ENCODE measurements around the gene PDE4D. TPM values are rescaled to one million over a fixed set of nuclear protein-coding genes. Genes with fewer than 3 reads are reported as not detected.

Gene PDE4D
- total RNA-seq, 2 experiments from 2014 or later, result 75.5 to 80.7 TPM

DNA sequence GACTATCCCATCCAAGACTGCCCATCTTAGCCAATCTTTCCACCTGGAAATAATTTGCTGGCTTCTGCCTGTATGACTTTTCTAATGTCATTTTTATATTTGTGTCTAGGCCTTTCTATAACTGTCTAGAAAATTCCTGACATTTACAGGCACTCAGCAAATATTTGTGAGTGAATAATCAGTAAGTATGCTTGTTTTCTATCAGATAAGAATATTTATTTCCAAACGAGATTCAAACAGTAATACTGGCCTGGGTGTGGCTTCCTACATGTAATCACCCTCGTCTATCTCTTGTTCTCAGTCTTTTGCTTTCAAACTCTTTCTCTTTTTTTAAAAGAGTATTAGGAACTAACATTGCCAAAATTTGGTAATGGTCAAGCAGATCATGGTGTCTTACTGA is 844.4 kb downstream of the PDE4D start:
- Mint-ChIP-seq H3K4me1 (ENCODE audit: low read depth) (no peaks in the 10 kb centered on the region), H3K9me3 (no peaks in the 10 kb centered on the region), H3K27ac (no peak overlapping the region), H3K36me3 (ENCODE audit: low read depth) (no peaks in the 10 kb centered on the region), H3K27me3 (no peaks in the 10 kb centered on the region), H3K4me3 (no peak overlapping the region)
- ChIA-PET CTCF (interaction anchor here (1.2 kb wide), 1 partner anchor 9 kb away, joined by 4 read pairs; no protein-coding TSS in a partner anchor), POLR2A (no interaction called here)
- intact Hi-C loops (cut with micrococcal nuclease), result no loop called here
- ATAC-seq (no peak), DNase-seq (no peak)
- TF ChIP-seq, protein P1, sequence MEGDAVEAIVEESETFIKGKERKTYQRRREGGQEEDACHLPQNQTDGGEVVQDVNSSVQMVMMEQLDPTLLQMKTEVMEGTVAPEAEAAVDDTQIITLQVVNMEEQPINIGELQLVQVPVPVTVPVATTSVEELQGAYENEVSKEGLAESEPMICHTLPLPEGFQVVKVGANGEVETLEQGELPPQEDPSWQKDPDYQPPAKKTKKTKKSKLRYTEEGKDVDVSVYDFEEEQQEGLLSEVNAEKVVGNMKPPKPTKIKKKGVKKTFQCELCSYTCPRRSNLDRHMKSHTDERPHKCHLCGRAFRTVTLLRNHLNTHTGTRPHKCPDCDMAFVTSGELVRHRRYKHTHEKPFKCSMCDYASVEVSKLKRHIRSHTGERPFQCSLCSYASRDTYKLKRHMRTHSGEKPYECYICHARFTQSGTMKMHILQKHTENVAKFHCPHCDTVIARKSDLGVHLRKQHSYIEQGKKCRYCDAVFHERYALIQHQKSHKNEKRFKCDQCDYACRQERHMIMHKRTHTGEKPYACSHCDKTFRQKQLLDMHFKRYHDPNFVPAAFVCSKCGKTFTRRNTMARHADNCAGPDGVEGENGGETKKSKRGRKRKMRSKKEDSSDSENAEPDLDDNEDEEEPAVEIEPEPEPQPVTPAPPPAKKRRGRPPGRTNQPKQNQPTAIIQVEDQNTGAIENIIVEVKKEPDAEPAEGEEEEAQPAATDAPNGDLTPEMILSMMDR (IDR thresholded peaks at IDR 0.05), result no peak

DNA sequence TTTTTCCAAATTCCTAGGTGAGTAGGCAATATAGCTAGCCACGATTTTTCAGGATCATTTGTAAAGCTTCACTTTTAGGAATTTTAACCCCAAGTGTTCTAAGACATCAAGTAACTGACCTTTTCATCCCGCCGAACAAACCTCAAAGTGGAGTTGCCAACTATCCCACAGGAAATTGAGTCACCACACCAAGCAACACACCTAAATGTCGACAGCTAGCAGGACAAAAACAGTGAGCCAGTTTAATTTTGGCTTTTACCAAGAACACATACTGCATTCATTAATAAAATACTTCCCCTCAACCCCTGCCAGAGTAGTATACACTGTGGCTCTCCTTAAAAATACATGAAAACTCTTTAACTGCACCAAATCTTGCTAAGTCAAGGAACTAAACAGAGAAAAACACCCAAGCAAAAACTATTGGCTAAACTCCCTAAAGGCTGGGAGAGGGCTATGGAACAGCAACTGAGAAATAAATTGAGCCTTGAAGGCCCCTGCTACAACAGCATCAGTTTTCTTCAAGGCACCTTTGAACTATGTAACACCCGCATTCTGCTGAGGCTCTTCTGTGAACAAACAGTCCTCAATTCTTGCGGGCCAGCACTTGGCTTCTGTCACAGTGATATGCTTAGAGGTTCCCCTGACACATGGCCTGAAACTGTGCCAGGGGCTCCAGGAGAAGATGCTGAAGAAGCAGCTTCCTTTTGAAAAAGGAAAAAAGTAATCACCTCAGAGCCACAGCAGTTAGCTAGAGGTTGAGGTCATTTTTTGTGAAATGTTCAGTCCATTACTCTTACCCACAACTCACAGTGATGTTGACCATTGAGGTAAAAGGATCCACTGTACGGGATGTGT is 851.1 kb downstream of the PDE4D start:
- Mint-ChIP-seq H3K36me3 (ENCODE audit: low read depth) (peaks cover 14% of the 10 kb centered on the region), H3K4me1 (ENCODE audit: low read depth) (peaks cover 26% of the 10 kb centered on the region), H3K27me3 (no peaks in the 10 kb centered on the region), H3K4me3 (peak overlapping the region; percentile 34), H3K27ac (peak overlapping the region; percentile 85), H3K9me3 (no peaks in the 10 kb centered on the region)
- POLR2A ChIA-PET, result interaction anchor here (1.8 to 3.3 kb wide), 2 partner anchors 82 to 85 kb away, joined by 4 to 18 read pairs; no protein-coding TSS in a partner anchor
- TF ChIP-seq, protein P1 (IDR thresholded peaks at IDR 0.05), result no peak
- DNase-seq, result peak; percentile 58
- intact Hi-C loops (cut with micrococcal nuclease), result no loop called here
- CTCF ChIA-PET, result interaction anchor here (1.0 to 2.7 kb wide), 5 partner anchors 13 to 131 kb away, joined by 3 to 16 read pairs (median 12); no protein-coding TSS in a partner anchor
- ATAC-seq, result no peak

DNA sequence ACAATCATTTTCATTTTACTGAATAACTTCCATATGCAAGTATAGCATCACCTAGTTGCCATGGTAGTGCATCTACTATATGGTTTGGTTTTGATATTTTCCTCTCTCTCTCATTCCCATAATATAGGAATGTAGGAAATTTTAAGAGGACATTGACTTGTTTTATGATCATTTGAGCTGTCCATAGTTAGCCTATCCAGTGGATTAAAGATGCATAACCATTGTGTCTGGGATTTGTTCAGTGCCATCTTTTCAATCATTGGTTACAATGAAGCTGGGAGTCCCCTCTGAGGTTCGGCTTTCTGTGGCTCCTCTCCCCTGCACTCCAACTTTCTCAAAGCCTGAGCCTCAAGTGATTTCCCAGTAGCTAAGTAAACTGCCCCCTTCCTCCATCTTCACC is 852.2 kb downstream of the PDE4D start:
- intact Hi-C loops (cut with micrococcal nuclease), result no loop called here
- ATAC-seq, result no peak
- peaks cover 26% of the 10 kb centered on the region for H3K4me1 Mint-ChIP-seq (ENCODE audit: low read depth)
- peak overlapping the region; percentile 9 for H3K27ac Mint-ChIP-seq
- peaks cover 24% of the 10 kb centered on the region for H3K36me3 Mint-ChIP-seq (ENCODE audit: low read depth)
- POLR2A ChIA-PET, result interaction anchor here (0.7 to 3.3 kb wide), 3 partner anchors 11 to 86 kb away, joined by 4 to 18 read pairs (median 4); no protein-coding TSS in a partner anchor
- TF ChIP-seq, protein P1 (IDR thresholded peaks at IDR 0.05), result no peak
- peak overlapping the region; percentile 89 for H3K4me3 Mint-ChIP-seq
- CTCF ChIA-PET, result interaction anchor here (1.0 to 2.7 kb wide), 8 partner anchors 15 to 155 kb away, joined by 3 to 16 read pairs (median 5); no protein-coding TSS in a partner anchor
- H3K27me3 Mint-ChIP-seq, result no peaks in the 10 kb centered on the region
- no peak for DNase-seq
- no peaks in the 10 kb centered on the region for H3K9me3 Mint-ChIP-seq

DNA sequence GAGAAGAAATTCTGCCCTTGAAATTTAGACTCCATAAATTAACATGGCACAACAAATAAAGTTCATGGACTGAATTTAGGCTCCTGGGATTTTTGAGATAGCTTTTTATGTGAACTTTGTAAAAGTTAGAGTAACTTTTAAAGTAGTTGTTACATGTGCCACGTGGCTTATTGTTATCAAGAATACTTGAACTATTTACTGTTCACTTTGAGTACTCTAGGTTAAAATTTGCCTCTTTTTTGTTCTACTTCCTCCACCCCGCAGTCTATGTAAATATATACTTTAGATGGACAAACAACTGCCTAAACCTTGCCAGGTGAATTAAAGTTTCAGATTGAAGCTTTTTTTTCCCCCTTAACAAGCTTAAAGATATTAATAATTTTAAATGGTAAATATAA is 852.7 kb downstream of the PDE4D start:
- intact Hi-C loops (cut with micrococcal nuclease), result no loop called here
- Mint-ChIP-seq H3K27me3 (no peaks in the 10 kb centered on the region), H3K27ac (peak overlapping the region; percentile 46), H3K36me3 (ENCODE audit: low read depth) (peaks cover 30% of the 10 kb centered on the region), H3K9me3 (no peaks in the 10 kb centered on the region), H3K4me3 (peak overlapping the region; percentile 89), H3K4me1 (ENCODE audit: low read depth) (peaks cover 29% of the 10 kb centered on the region)
- ATAC-seq (no peak), DNase-seq (no peak)
- CTCF ChIA-PET, result interaction anchor here (0.9 to 2.7 kb wide), 8 partner anchors 28 to 154 kb away, joined by 3 to 16 read pairs (median 5); no protein-coding TSS in a partner anchor
- TF ChIP-seq, protein P1 (IDR thresholded peaks at IDR 0.05), result no peak
- POLR2A ChIA-PET, result interaction anchor here (0.7 to 3.3 kb wide), 4 partner anchors 12 to 87 kb away, joined by 3 to 18 read pairs (median 4); no protein-coding TSS in a partner anchor
